HL-60 (cell line): ENCODE results near the gene SLC6A5.

ENCODE experiments used
- POLR2AphosphoS5 ChIP-seq: IDR thresholded peaks from 2 replicates; pipeline ENCODE4 v1.6.1; 2012; ENCODE audit warnings: low read depth
- SPI1 ChIP-seq: IDR thresholded peaks from 2 replicates; pipeline ENCODE4 v1.6.1; 2012; ENCODE audit warnings: low read depth, mild to moderate bottlenecking, borderline replicate concordance
- TF ChIP-seq, protein P1 (sequence below): IDR thresholded peaks from one replicate; pipeline ENCODE4 v1.5.1; 2011; ENCODE audit warnings: low read length, control low read depth, inconsistent platforms; ENCODE audit not compliant: insufficient read depth
- TF ChIP-seq, protein P2 (sequence below): IDR thresholded peaks from 2 replicates; pipeline ENCODE4 v1.6.1; 2012; ENCODE audit warnings: low read depth; ENCODE audit not compliant: insufficient replicate concordance

DNA sequence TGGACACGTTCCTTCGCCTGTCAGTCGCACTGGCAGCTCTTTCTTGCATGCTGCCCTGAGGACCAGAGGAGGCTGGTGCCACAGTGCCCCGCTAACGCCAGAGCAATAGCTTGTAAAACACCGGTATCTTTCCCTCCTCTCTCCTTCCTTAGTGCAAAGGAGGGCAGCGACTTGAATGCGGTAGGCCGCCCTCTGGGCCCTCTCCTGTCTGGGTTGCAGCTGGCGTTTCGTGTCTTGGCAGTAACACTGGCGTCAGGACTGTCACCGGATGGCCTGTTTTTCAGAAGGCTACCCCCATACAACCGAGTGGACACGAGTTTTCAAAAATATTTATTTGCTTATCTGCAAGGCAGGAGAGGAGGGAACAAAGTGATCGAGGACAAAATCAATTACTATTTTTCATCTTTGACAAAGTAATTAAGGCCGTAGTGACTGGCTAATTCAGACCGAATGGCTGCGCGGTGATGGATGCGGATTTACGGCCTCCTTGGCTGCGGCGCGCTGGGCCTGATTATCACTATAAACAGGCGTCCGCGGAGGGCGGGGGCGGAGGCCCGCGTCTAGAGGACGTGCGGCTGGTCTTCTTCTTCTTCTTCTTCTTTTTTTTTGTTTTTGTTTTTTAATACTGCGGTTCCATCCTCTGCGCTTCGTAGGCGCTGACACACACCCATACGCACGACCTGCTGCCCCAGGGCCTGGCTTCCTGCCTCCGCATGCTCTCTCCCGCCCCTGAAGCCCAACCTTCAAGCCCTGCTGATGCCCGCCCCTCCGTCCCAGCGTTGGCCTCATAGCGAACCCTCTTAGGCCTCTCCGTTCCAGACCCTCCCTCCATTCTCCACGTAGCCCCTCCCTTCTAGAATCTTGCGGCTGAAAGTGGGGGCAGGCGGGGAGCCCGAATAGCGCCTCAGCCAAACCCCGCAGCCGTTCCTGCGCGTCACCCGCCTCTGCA, 2.9 kb upstream of the SLC6A5 start:
- TF ChIP-seq, protein P1, sequence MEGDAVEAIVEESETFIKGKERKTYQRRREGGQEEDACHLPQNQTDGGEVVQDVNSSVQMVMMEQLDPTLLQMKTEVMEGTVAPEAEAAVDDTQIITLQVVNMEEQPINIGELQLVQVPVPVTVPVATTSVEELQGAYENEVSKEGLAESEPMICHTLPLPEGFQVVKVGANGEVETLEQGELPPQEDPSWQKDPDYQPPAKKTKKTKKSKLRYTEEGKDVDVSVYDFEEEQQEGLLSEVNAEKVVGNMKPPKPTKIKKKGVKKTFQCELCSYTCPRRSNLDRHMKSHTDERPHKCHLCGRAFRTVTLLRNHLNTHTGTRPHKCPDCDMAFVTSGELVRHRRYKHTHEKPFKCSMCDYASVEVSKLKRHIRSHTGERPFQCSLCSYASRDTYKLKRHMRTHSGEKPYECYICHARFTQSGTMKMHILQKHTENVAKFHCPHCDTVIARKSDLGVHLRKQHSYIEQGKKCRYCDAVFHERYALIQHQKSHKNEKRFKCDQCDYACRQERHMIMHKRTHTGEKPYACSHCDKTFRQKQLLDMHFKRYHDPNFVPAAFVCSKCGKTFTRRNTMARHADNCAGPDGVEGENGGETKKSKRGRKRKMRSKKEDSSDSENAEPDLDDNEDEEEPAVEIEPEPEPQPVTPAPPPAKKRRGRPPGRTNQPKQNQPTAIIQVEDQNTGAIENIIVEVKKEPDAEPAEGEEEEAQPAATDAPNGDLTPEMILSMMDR: no peak
- TF ChIP-seq, protein P2, sequence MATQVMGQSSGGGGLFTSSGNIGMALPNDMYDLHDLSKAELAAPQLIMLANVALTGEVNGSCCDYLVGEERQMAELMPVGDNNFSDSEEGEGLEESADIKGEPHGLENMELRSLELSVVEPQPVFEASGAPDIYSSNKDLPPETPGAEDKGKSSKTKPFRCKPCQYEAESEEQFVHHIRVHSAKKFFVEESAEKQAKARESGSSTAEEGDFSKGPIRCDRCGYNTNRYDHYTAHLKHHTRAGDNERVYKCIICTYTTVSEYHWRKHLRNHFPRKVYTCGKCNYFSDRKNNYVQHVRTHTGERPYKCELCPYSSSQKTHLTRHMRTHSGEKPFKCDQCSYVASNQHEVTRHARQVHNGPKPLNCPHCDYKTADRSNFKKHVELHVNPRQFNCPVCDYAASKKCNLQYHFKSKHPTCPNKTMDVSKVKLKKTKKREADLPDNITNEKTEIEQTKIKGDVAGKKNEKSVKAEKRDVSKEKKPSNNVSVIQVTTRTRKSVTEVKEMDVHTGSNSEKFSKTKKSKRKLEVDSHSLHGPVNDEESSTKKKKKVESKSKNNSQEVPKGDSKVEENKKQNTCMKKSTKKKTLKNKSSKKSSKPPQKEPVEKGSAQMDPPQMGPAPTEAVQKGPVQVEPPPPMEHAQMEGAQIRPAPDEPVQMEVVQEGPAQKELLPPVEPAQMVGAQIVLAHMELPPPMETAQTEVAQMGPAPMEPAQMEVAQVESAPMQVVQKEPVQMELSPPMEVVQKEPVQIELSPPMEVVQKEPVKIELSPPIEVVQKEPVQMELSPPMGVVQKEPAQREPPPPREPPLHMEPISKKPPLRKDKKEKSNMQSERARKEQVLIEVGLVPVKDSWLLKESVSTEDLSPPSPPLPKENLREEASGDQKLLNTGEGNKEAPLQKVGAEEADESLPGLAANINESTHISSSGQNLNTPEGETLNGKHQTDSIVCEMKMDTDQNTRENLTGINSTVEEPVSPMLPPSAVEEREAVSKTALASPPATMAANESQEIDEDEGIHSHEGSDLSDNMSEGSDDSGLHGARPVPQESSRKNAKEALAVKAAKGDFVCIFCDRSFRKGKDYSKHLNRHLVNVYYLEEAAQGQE: no peak
- no peak for TF ChIP-seq SPI1
- TF ChIP-seq POLR2AphosphoS5: no peak
